MM.1S (cell line): ENCODE measurements around the gene SLC35G6.

Experiments
- DNase-seq: peaks from one replicate; pipeline ENCODE4 v3.0.0-alpha.2; 2015
- H2AFZ ChIP-seq: fragments of 300-600 bp; sonication (generic); 2 replicates; pipeline ENCODE4 v1.6.0; 2016; ENCODE audit warnings: antibody characterized with exemption, low read length
- H3F3A ChIP-seq: fragments of 300-600 bp; sonication (generic); 2 replicates; pipeline ENCODE4 v1.6.1; 2016; ENCODE audit warnings: mild to moderate bottlenecking, antibody characterized with exemption, low read length, moderate library complexity, mixed read lengths; ENCODE audit not compliant: insufficient read depth
- H3K27ac ChIP-seq: fragments of 300-600 bp; sonication (generic); 2 replicates; pipeline ENCODE4 v1.5.1; 2016; ENCODE audit warnings: mild to moderate bottlenecking, low read length
- H3K27me3 ChIP-seq: fragments of 300-600 bp; sonication (generic); replicated peaks from 2 replicates; pipeline ENCODE4 v1.6.0; 2016; ENCODE audit warnings: low read length; ENCODE audit not compliant: insufficient read depth
- H3K36me3 ChIP-seq: fragments of 300-600 bp; sonication (generic); replicated peaks from 2 replicates; pipeline ENCODE4 v1.6.1; 2016; ENCODE audit warnings: mild to moderate bottlenecking, low read length, mixed read lengths; ENCODE audit not compliant: insufficient read depth
- H3K4me1 ChIP-seq: fragments of 300-600 bp; sonication (generic); 2 replicates; pipeline ENCODE4 v1.6.1; 2016; ENCODE audit warnings: low read length, mixed read lengths
- H3K4me2 ChIP-seq: fragments of 300-600 bp; sonication (generic); 2 replicates; pipeline ENCODE4 v1.6.0; 2016; ENCODE audit warnings: low read depth, low read length
- H3K4me3 ChIP-seq: fragments of 300-600 bp; sonication (generic); 2 replicates; pipeline ENCODE4 v1.5.1; 2016; ENCODE audit warnings: low read length, mixed read lengths
- H3K79me2 ChIP-seq: fragments of 300-600 bp; sonication (generic); 2 replicates; pipeline ENCODE4 v1.6.1; 2016; ENCODE audit warnings: mixed run types, low read length, mixed read lengths
- H3K9ac ChIP-seq: fragments of 300-600 bp; sonication (generic); 2 replicates; pipeline ENCODE4 v1.6.1; 2016; ENCODE audit warnings: low read length, mixed read lengths
- H3K9me2 ChIP-seq: fragments of 300-600 bp; sonication (generic); replicated peaks from 2 replicates; pipeline ENCODE4 v1.6.1; 2016; ENCODE audit warnings: mild to moderate bottlenecking, low read length, mixed read lengths; ENCODE audit not compliant: insufficient read depth
- H3K9me3 ChIP-seq: fragments of 300-600 bp; sonication (generic); replicated peaks from 2 replicates; pipeline ENCODE4 v1.6.1; 2016; ENCODE audit warnings: mild to moderate bottlenecking, low read length, mixed read lengths; ENCODE audit not compliant: insufficient read depth
- H4K20me1 ChIP-seq: fragments of 300-600 bp; sonication (generic); 2 replicates; pipeline ENCODE4 v1.6.1; 2016; ENCODE audit warnings: mild to moderate bottlenecking, low read length, moderate library complexity, mixed read lengths; ENCODE audit not compliant: insufficient read depth
- EZH2 ChIP-seq: fragments of 300-600 bp; sonication (generic); optimal IDR thresholded peaks from 2 replicates; pipeline ENCODE3; 2017; ENCODE audit warnings: low read depth, mild to moderate bottlenecking, antibody characterized with exemption, low read length, mixed read lengths
- EZH2phosphoT487 ChIP-seq: fragments of 300-600 bp; sonication (generic); IDR thresholded peaks from 2 replicates; pipeline ENCODE4 v1.6.1; 2018; ENCODE audit warnings: antibody characterized with exemption, low read length
- TF ChIP-seq, protein P1 (sequence below): fragments of 300-600 bp; sonication (generic); IDR thresholded peaks from 2 replicates; pipeline ENCODE4 v1.5.1; 2016; ENCODE audit warnings: antibody characterized with exemption, low read length, mixed read lengths

SLC35G6 gene

DNA sequence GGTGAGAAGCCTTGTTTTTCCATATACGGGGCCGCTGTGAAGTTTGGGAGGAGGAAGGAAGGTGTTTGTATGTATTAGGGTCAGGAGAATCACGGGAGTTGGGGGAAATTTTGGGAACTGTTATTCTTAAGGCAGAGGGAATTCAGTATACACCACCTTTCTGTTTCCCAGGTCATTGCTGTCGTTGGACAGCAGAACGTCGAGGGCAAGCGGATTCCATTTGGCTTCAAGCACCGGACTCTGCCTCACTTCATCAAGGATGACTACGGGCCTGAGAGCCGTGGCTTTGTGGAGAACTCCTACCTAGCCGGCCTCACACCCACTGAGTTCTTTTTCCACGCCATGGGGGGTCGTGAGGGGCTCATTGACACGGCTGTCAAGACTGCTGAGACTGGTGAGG is 20.5 kb downstream of the SLC35G6 start:
- no peaks in the 10 kb centered on the region for H3K4me1 ChIP-seq
- H4K20me1 ChIP-seq, result no peaks in the 10 kb centered on the region
- no peak overlapping the region for H3K9ac ChIP-seq
- no peaks in the 10 kb centered on the region for H3K27me3 ChIP-seq
- H3K36me3 ChIP-seq, result peaks cover 12% of the 10 kb centered on the region
- H2AFZ ChIP-seq, result no peak overlapping the region
- no peak overlapping the region for H3K4me2 ChIP-seq
- H3K9me2 ChIP-seq, result no peaks in the 10 kb centered on the region
- no peak for DNase-seq
- H3K9me3 ChIP-seq, result no peaks in the 10 kb centered on the region
- TF ChIP-seq, protein P1, sequence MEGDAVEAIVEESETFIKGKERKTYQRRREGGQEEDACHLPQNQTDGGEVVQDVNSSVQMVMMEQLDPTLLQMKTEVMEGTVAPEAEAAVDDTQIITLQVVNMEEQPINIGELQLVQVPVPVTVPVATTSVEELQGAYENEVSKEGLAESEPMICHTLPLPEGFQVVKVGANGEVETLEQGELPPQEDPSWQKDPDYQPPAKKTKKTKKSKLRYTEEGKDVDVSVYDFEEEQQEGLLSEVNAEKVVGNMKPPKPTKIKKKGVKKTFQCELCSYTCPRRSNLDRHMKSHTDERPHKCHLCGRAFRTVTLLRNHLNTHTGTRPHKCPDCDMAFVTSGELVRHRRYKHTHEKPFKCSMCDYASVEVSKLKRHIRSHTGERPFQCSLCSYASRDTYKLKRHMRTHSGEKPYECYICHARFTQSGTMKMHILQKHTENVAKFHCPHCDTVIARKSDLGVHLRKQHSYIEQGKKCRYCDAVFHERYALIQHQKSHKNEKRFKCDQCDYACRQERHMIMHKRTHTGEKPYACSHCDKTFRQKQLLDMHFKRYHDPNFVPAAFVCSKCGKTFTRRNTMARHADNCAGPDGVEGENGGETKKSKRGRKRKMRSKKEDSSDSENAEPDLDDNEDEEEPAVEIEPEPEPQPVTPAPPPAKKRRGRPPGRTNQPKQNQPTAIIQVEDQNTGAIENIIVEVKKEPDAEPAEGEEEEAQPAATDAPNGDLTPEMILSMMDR, result no peak
- TF ChIP-seq EZH2phosphoT487 (no peak), EZH2 (no peak)
- H3K79me2 ChIP-seq, result peaks cover 17% of the 10 kb centered on the region
- no peak overlapping the region for H3K4me3 ChIP-seq
- peaks cover 3% of the 10 kb centered on the region; the same call in 1 of the 2 replicates for H3F3A ChIP-seq
- H3K27ac ChIP-seq, result no peak overlapping the region

DNA sequence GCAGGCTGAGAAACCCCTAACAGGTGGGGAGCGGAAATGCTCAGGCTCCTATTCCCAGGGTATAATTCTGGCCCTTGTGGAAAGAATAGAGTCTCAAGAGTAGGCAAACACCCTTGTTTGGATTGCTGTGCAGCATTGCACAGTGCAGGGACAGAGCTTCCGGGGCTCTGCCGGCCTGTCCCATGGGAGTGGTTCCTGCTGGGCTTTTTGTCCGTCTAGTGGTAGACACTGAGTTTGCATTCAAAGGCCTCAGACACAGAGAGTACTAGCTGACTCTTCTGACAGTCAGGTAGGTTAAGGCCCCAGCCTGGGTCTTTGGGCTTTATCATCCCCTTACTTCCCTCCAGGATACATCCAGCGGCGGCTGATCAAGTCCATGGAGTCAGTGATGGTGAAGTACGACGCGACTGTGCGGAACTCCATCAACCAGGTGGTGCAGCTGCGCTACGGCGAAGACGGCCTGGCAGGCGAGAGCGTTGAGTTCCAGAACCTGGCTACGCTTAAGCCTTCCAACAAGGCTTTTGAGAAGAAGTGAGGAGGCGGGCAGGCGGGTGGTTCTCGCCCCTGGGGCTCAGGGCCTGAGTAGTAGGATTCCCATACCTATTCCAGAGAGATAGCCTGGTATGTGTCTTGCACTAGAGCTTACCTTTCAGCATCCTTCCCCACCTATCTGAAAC is 21.1 kb downstream of the SLC35G6 start:
- DNase-seq, result no peak
- TF ChIP-seq EZH2phosphoT487 (no peak), EZH2 (no peak)
- TF ChIP-seq, protein P1, result no peak
- H3K4me2 ChIP-seq, result no peak overlapping the region
- no peak overlapping the region for H3K4me3 ChIP-seq
- no peaks in the 10 kb centered on the region for H3K4me1 ChIP-seq
- H3K36me3 ChIP-seq, result peaks cover 10% of the 10 kb centered on the region
- H4K20me1 ChIP-seq, result no peaks in the 10 kb centered on the region
- no peak overlapping the region for H3K27ac ChIP-seq
- H3K79me2 ChIP-seq, result peaks cover 12% of the 10 kb centered on the region
- H2AFZ ChIP-seq, result no peak overlapping the region
- peaks cover 3% of the 10 kb centered on the region; the same call in 1 of the 2 replicates for H3F3A ChIP-seq
- H3K9me3 ChIP-seq, result no peaks in the 10 kb centered on the region
- H3K9ac ChIP-seq, result no peak overlapping the region
- no peaks in the 10 kb centered on the region for H3K9me2 ChIP-seq
- no peaks in the 10 kb centered on the region for H3K27me3 ChIP-seq

DNA sequence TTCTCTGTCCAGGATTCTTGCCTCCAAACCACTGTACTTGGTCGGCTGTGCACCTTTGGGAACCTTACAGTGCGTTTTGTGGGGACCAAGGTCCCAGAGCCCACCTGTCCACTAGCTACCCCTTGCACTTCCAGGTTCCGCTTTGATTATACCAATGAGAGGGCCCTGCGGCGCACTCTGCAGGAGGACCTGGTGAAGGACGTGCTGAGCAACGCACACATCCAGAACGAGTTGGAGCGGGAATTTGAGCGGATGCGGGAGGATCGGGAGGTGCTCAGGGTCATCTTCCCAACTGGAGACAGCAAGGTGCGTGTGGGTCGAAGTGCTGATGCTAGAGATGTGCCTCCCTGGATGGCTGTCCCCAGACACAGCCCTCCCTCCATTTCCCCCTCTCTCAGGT is 21.7 kb downstream of the SLC35G6 start:
- H4K20me1 ChIP-seq, result no peaks in the 10 kb centered on the region
- no peak overlapping the region for H3K27ac ChIP-seq
- H3K9ac ChIP-seq, result no peak overlapping the region
- H3K4me3 ChIP-seq, result no peak overlapping the region
- no peak overlapping the region for H2AFZ ChIP-seq
- H3K9me2 ChIP-seq, result no peaks in the 10 kb centered on the region
- H3K27me3 ChIP-seq, result no peaks in the 10 kb centered on the region
- peaks cover 11% of the 10 kb centered on the region for H3K36me3 ChIP-seq
- no peaks in the 10 kb centered on the region for H3K9me3 ChIP-seq
- DNase-seq, result no peak
- H3K79me2 ChIP-seq, result peaks cover 10% of the 10 kb centered on the region
- H3K4me1 ChIP-seq, result no peaks in the 10 kb centered on the region
- peaks cover 3% of the 10 kb centered on the region; the same call in 1 of the 2 replicates for H3F3A ChIP-seq
- H3K4me2 ChIP-seq, result no peak overlapping the region
- TF ChIP-seq, protein P1, result peak; percentile 26
- no peak for TF ChIP-seq EZH2
